Measurements from ENCODE around the gene OTUD1. TPM values are rescaled to one million over a fixed set of nuclear protein-coding genes. Genes with fewer than 3 reads are reported as not detected.
A peak's percentile ranks its signal among the peaks of the same experiment; 100 is the strongest.

The OTUD1 gene
- total RNA-seq, 2 experiments from 2014 or later, result 6.6 to 7.0 TPM

GRCh38 chr10:23448323-23448722 lies 9.4 kb downstream of the OTUD1 start:
- CTCF ChIA-PET, result interaction anchor here (1.6 kb wide), 1 partner anchor 10 kb away, joined by 7 read pairs; no protein-coding TSS in a partner anchor
- intact Hi-C loops (cut with micrococcal nuclease), result loop anchor here (10.0 kb wide), 2 partner anchors 76 to 84 kb away; no protein-coding TSS in a partner anchor

GRCh38 chr10:23448802-23449570 lies 10.1 kb downstream of the OTUD1 start:
- CTCF ChIA-PET, result interaction anchor here (1.3 to 1.6 kb wide), 2 partner anchors 11 to 134 kb away, joined by 4 to 7 read pairs; no protein-coding TSS in a partner anchor
- Mint-ChIP-seq H3K27ac (peak overlapping the region; percentile 91), H3K27me3 (no peaks in the 10 kb centered on the region), H3K9me3 (no peaks in the 10 kb centered on the region), H3K4me1 (ENCODE audit: low read depth) (peaks cover 31% of the 10 kb centered on the region), H3K4me3 (no peak overlapping the region), H3K36me3 (ENCODE audit: low read depth) (peaks cover 7% of the 10 kb centered on the region)
- POLR2A ChIA-PET, result interaction anchor here (1.3 kb wide), 1 partner anchor 11 kb away, joined by 3 read pairs; no protein-coding TSS in a partner anchor
- ATAC-seq (peak; percentile 84), DNase-seq (no peak)
- no peak for TF ChIP-seq CTCF (IDR thresholded peaks at IDR 0.05)
- intact Hi-C loops (cut with micrococcal nuclease), result loop anchor here (10.0 kb wide), 2 partner anchors 76 to 84 kb away; no protein-coding TSS in a partner anchor

More at GRCh38 chr10:23448323-23448722, 9.4 kb downstream of the OTUD1 start:
- peak overlapping the region; percentile 91 for H3K27ac Mint-ChIP-seq
- peaks cover 32% of the 10 kb centered on the region for H3K4me1 Mint-ChIP-seq (ENCODE audit: low read depth)
- peaks cover 8% of the 10 kb centered on the region for H3K36me3 Mint-ChIP-seq (ENCODE audit: low read depth)
- POLR2A ChIA-PET, result interaction anchor here (1.2 to 1.3 kb wide), 2 partner anchors 10 to 83 kb away, joined by 3 read pairs; no protein-coding TSS in a partner anchor
- ATAC-seq (no peak), DNase-seq (no peak)
- H3K4me3 Mint-ChIP-seq, result no peak overlapping the region
- H3K9me3 Mint-ChIP-seq, result no peaks in the 10 kb centered on the region
- H3K27me3 Mint-ChIP-seq, result no peaks in the 10 kb centered on the region
- TF ChIP-seq CTCF (IDR thresholded peaks at IDR 0.05), result no peak

- H3K27me3 Mint-ChIP-seq, result no peaks in the 10 kb centered on the region
- H3K4me3 Mint-ChIP-seq, result no peak overlapping the region
- ChIA-PET CTCF (interaction anchor here (1.6 kb wide), 1 partner anchor 14 kb away, joined by 4 read pairs; the partner anchor contains the start of gene OTUD1), POLR2A (no interaction called here)
- H3K4me1 Mint-ChIP-seq (ENCODE audit: low read depth), result peaks cover 20% of the 10 kb centered on the region
- ATAC-seq (no peak), DNase-seq (no peak)
- no peak for TF ChIP-seq CTCF (IDR thresholded peaks at IDR 0.05)
- H3K36me3 Mint-ChIP-seq (ENCODE audit: low read depth), result no peaks in the 10 kb centered on the region
- H3K27ac Mint-ChIP-seq, result no peak overlapping the region
- no peaks in the 10 kb centered on the region for H3K9me3 Mint-ChIP-seq
- intact Hi-C loops (cut with micrococcal nuclease), result no loop called here
These were observed 13.3 kb downstream of the OTUD1 start for GRCh38 chr10:23452033-23452655.

GRCh38 chr10:23453465-23453864 lies 14.6 kb downstream of the OTUD1 start:
- Mint-ChIP-seq H3K9me3 (no peaks in the 10 kb centered on the region), H3K36me3 (ENCODE audit: low read depth) (no peaks in the 10 kb centered on the region), H3K4me1 (ENCODE audit: low read depth) (peaks cover 14% of the 10 kb centered on the region), H3K27ac (no peak overlapping the region), H3K27me3 (no peaks in the 10 kb centered on the region), H3K4me3 (no peak overlapping the region)
- TF ChIP-seq CTCF (IDR thresholded peaks at IDR 0.05), result no peak
- DNase-seq (no peak), ATAC-seq (no peak)
- intact Hi-C loops (cut with micrococcal nuclease), result no loop called here
- ChIA-PET POLR2A (no interaction called here), CTCF (interaction anchor here (1.2 to 1.6 kb wide), 3 partner anchors 10 to 15 kb away, joined by 3 to 4 read pairs (median 3); partner anchors contain the start of gene OTUD1)
